Measurements from ENCODE around the gene ZFYVE9. TPM values are rescaled to one million over a fixed set of nuclear protein-coding genes. Genes with fewer than 3 reads are reported as not detected.

The ZFYVE9 gene
- total and polyA plus RNA-seq, 2 experiments from 2014 or later, result 5.4 to 27.3 TPM

- DNase-seq (ENCODE audit: low spot score) (no peak), ATAC-seq (no peak)
- H3K4me1 ChIP-seq (ENCODE audit: insufficient read depth), result no peaks in the 10 kb centered on the region
- H3K79me2 ChIP-seq (replicated peaks; ENCODE audit: insufficient read depth), result no peaks in the 10 kb centered on the region
- no peak overlapping the region for H3K4me2 ChIP-seq
- no peaks in the 10 kb centered on the region for H4K20me1 ChIP-seq (replicated peaks; ENCODE audit: insufficient read depth)
- no peak overlapping the region for H3K4me3 ChIP-seq
- peaks cover 7% of the 10 kb centered on the region; the same call in 1 of the 3 replicates for H3K36me3 Mint-ChIP-seq (ENCODE audit: low read depth)
- peaks cover 6% of the 10 kb centered on the region; the same call in 2 of the 3 replicates for H3K4me1 Mint-ChIP-seq
- H3F3A ChIP-seq (replicated peaks; ENCODE audit: low read depth), result no peaks in the 10 kb centered on the region
- no peak overlapping the region for H3K4me3 Mint-ChIP-seq
- H3K27me3 ChIP-seq (ENCODE audit: insufficient read depth), result no peaks in the 10 kb centered on the region
- H3K27ac ChIP-seq (ENCODE audit: low read depth), result no peak overlapping the region
- TF ChIP-seq JUNB (IDR thresholded peaks at IDR 0.05; ENCODE audit: unreplicated experiment) (no peak), POLR2AphosphoS5 (IDR thresholded peaks at IDR 0.05; ENCODE audit: low read depth) (no peak), ZNF462 (CRISPR knock-in tag; IDR thresholded peaks at IDR 0.05) (no peak), ETS1 (IDR thresholded peaks at IDR 0.05) (no peak), NANOG (IDR thresholded peaks at IDR 0.05; ENCODE audit: borderline replicate concordance) (no peak), REST (IDR thresholded peaks at IDR 0.05; ENCODE audit: unreplicated experiment) (no peak), ZNF331 (CRISPR knock-in tag; IDR thresholded peaks at IDR 0.05; ENCODE audit: low read depth) (no peak), CREB1 (CRISPR knock-in tag; IDR thresholded peaks at IDR 0.05; ENCODE audit: low read depth) (no peak), STAT1 (IDR thresholded peaks at IDR 0.05; ENCODE audit: unreplicated experiment) (no peak), EZH2phosphoT487 (IDR thresholded peaks at IDR 0.05; ENCODE audit: unreplicated experiment) (no peak), CTCF (conservative IDR thresholded peaks at IDR 0.05; ENCODE audit: low read depth in 2 of 2) (no peak), ZNF114 (CRISPR knock-in tag; IDR thresholded peaks at IDR 0.05) (no peak), EZH2 (IDR thresholded peaks at IDR 0.05; ENCODE audit: low read depth, unreplicated experiment) (no peak)
- no peaks in the 10 kb centered on the region for H3K27me3 Mint-ChIP-seq (ENCODE audit: insufficient read depth, low read depth, poor library complexity)
- no peaks in the 10 kb centered on the region for H3K9me3 Mint-ChIP-seq
- H2AFZ ChIP-seq, result no peak overlapping the region
- no peaks in the 10 kb centered on the region for H3K9me2 ChIP-seq (ENCODE audit: insufficient read depth)
- H3K36me3 ChIP-seq (ENCODE audit: insufficient read depth), result no peaks in the 10 kb centered on the region
- no peak overlapping the region for H3K27ac Mint-ChIP-seq
Observed at GRCh38 chr1:52321061-52321460, 179.2 kb downstream of the ZFYVE9 start.

All from GM23338 (cell line).